GM21723 (cell line): Measurements from ENCODE around the gene ASF1A.
A peak's percentile ranks its signal among the peaks of the same experiment; 100 is the strongest.

Source experiments
- ATAC-seq: cut with Tn5 transposase; IDR thresholded peaks from one replicate; pipeline ENCODE4 v1.9.1; 2021; ENCODE audit warnings: mild to moderate bottlenecking, moderate library complexity; ENCODE audit not compliant: unreplicated experiment

ASF1A gene

GRCh38 chr6:118881440-118882313 is 12.3 kb upstream of the ASF1A start:
- peak; percentile 89 for ATAC-seq

GRCh38 chr6:118882314-118882905 is 11.5 kb upstream of the ASF1A start:
- no peak for ATAC-seq

GRCh38 chr6:118886641-118887040 is 7.3 kb upstream of the ASF1A start:
- ATAC-seq, result no peak

- no peak for ATAC-seq
Observed at GRCh38 chr6:118889163-118889562, 4.8 kb upstream of the ASF1A start.

GRCh38 chr6:118890997-118891790 is 2.8 kb upstream of the ASF1A start:
- ATAC-seq, result peak; percentile 17

- no peak for ATAC-seq
Observed at GRCh38 chr6:118892355-118892991, 1.5 kb upstream of the ASF1A start.

- ATAC-seq, result peak; percentile 17
Observed at GRCh38 chr6:118893064-118893806, 717 bp upstream of the ASF1A start.

- ATAC-seq, result peak; percentile 37
Observed at GRCh38 chr6:118894425-118895260, 691 bp downstream of the ASF1A start.

GRCh38 chr6:118895261-118895560 is 1.3 kb downstream of the ASF1A start:
- no peak for ATAC-seq

GRCh38 chr6:118895859-118896258 is 1.9 kb downstream of the ASF1A start:
- ATAC-seq, result no peak

- ATAC-seq, result peak; percentile 22
Observed at GRCh38 chr6:118896339-118897136, 2.6 kb downstream of the ASF1A start.

- no peak for ATAC-seq
Observed at GRCh38 chr6:118897386-118897785, 3.4 kb downstream of the ASF1A start.

GRCh38 chr6:118899948-118900347 is 6.0 kb downstream of the ASF1A start:
- ATAC-seq, result no peak

- no peak for ATAC-seq
Observed at GRCh38 chr6:118902726-118903125, 8.8 kb downstream of the ASF1A start.

- no peak for ATAC-seq
Observed at GRCh38 chr6:118903138-118903537, 9.2 kb downstream of the ASF1A start.

- no peak for ATAC-seq
Observed at GRCh38 chr6:118903691-118904090, 9.7 kb downstream of the ASF1A start.

- ATAC-seq, result no peak
Observed at GRCh38 chr6:118905084-118905483, 11.1 kb downstream of the ASF1A start.

GRCh38 chr6:118905851-118906250 is 11.9 kb downstream of the ASF1A start:
- no peak for ATAC-seq

GRCh38 chr6:118908441-118908840 is 14.5 kb downstream of the ASF1A start:
- ATAC-seq, result no peak
